Naive thymus-derived CD8-positive, alpha-beta T cell (primary cell): ENCODE results near the gene MIA. TPM values are rescaled to one million over a fixed set of nuclear protein-coding genes. Genes with fewer than 3 reads are reported as not detected.
"Not testable (repeated sequence)": the region's sequence is repeated elsewhere in the genome, so short reads cannot be mapped to it uniquely, and the experiment has no call there.

Experiments
- ATAC-seq, 2 donors: fragments of 150-1000 bp; cut with Tn5 transposase in 1 of 2; sonication (Bioruptor Pico), chemical (Tn5 transposase) in 1 of 2; 1 replicate in 1 of 2; 2 replicates in 1 of 2; pipeline ENCODE4 v1.10.0; 2021; ENCODE audit warnings: mild to moderate bottlenecking in 2 of 2, moderate library complexity in 2 of 2
- POLR2A ChIA-PET: fragments of 350-600 bp; sonication (Branson Sonifier 250); formaldehyde crosslinking; loops from one replicate; lab custom pipeline; 2021; ENCODE audit warnings: antibody characterized with exemption; lab: Charles Lee
- DNase-seq, 10 donors: peaks; one replicate each; pipeline versions ENCODE4 v3.0.0 to v3.0.0-alpha.2; 2020 to 2022
- H3K27ac Mint-ChIP-seq, 10 donors: one replicate each; pipeline ENCODE4 v1.8.0; 2020 to 2022; ENCODE audit warnings: mild to moderate bottlenecking in 10 of 10, mixed read lengths in 10 of 10, moderate library complexity in 4 of 10, inconsistent platforms in 1 of 10
- H3K27me3 Mint-ChIP-seq, 5 donors: one replicate each; pipeline ENCODE4 v1.8.0; 2021 to 2022; ENCODE audit warnings: mixed read lengths in 5 of 5
- H3K36me3 Mint-ChIP-seq, 3 donors: one replicate each; pipeline ENCODE4 v1.8.0; 2020 to 2022; ENCODE audit warnings: mixed read lengths in 3 of 3, mild to moderate bottlenecking in 2 of 3, inconsistent platforms in 1 of 3
- H3K4me1 Mint-ChIP-seq, 4 donors: one replicate each; pipeline ENCODE4 v1.8.0; 2021 to 2022; ENCODE audit warnings: mixed read lengths in 4 of 4
- H3K4me3 Mint-ChIP-seq, 10 donors: one replicate each; pipeline ENCODE4 v1.8.0; 2020 to 2022; ENCODE audit warnings: mild to moderate bottlenecking in 10 of 10, mixed read lengths in 10 of 10, moderate library complexity in 6 of 10, inconsistent platforms in 1 of 10
- H3K9me3 Mint-ChIP-seq, 9 donors: one replicate each; pipeline ENCODE4 v1.8.0; 2020 to 2022; ENCODE audit warnings: mixed read lengths in 9 of 9, mild to moderate bottlenecking in 3 of 9, inconsistent platforms in 1 of 9, moderate library complexity in 1 of 9
- polyA plus RNA-seq, 3 donors: library from polyadenylated mRNA; unstranded; fragments of 300-500 nt; fragmentation: Illumina TruSeq; gene quantifications; one replicate each; pipeline ENCODE4 v1.2.3, GENCODE V29; 2021
- total RNA-seq, 8 experiments: library from RNA in 2 of 8; stranded (reverse) in 2 of 8; gene quantifications; one replicate each; pipeline ENCODE4 v1.2.3 and lab custom pipeline; 2021 to 2026

The MIA gene
- total and polyA plus RNA-seq, 5 experiments from 2014 or later: 2.2 TPM; not detected in 4

GRCh38 chr19:40754611-40755247, 20.6 kb upstream of the MIA start:
- peak overlapping the region; percentile 83 to 93 (median 91) for H3K27ac Mint-ChIP-seq
- H3K9me3 Mint-ChIP-seq: no peaks in the 10 kb centered on the region
- H3K4me1 Mint-ChIP-seq: peaks cover 34 to 72% (median 69%) of the 10 kb centered on the region in 4 donors
- peak overlapping the region; percentile 73 to 91 (median 84) for H3K4me3 Mint-ChIP-seq
- POLR2A ChIA-PET: interaction anchor here (0.6 to 3.4 kb wide), 8 partner anchors 11 to 509 kb away, joined by 3 to 15 read pairs (median 4); partner anchors contain the start of genes EGLN2 and RAB4B
- H3K27me3 Mint-ChIP-seq: no peaks in the 10 kb centered on the region
- ATAC-seq (no peak), DNase-seq (peak in 1 of 10 donors; percentile 27)
- peaks cover 8 to 55% (median 12%) of the 10 kb centered on the region in 3 donors for H3K36me3 Mint-ChIP-seq

- POLR2A ChIA-PET: interaction anchor here (1.2 to 3.4 kb wide), 5 partner anchors 10 to 52 kb away, joined by 3 to 15 read pairs (median 8); partner anchors contain the start of genes EGLN2 and RAB4B
- no peaks in the 10 kb centered on the region for H3K9me3 Mint-ChIP-seq
- ATAC-seq: no peak
- H3K27me3 Mint-ChIP-seq: no peaks in the 10 kb centered on the region
- H3K36me3 Mint-ChIP-seq: peaks cover 8 to 60% (median 12%) of the 10 kb centered on the region in 3 donors
- no peak for DNase-seq
- H3K4me1 Mint-ChIP-seq: peaks cover 29 to 72% (median 67%) of the 10 kb centered on the region in 4 donors
- H3K4me3 Mint-ChIP-seq: peak overlapping the region; percentile 58 to 91 (median 83)
- peak overlapping the region; percentile 21 to 93 (median 66) for H3K27ac Mint-ChIP-seq
Observed at GRCh38 chr19:40755248-40755624, 20.1 kb upstream of the MIA start.

GRCh38 chr19:40755791-40756190, 19.5 kb upstream of the MIA start:
- POLR2A ChIA-PET: interaction anchor here (0.6 to 3.4 kb wide), 6 partner anchors 10 to 45 kb away, joined by 3 to 22 read pairs (median 6); partner anchors contain the start of genes EGLN2 and RAB4B
- DNase-seq (no peak), ATAC-seq (no peak)
- peaks cover 8 to 65% (median 12%) of the 10 kb centered on the region in 3 donors for H3K36me3 Mint-ChIP-seq
- H3K27ac Mint-ChIP-seq: peak overlapping the region in 9 of 10 donors; percentile 21 to 92 (median 69)
- H3K4me1 Mint-ChIP-seq: peaks cover 28 to 74% (median 64%) of the 10 kb centered on the region in 4 donors
- no peaks in the 10 kb centered on the region for H3K27me3 Mint-ChIP-seq
- peak overlapping the region; percentile 46 to 91 (median 79) for H3K4me3 Mint-ChIP-seq
- H3K9me3 Mint-ChIP-seq: no peaks in the 10 kb centered on the region

- H3K36me3 Mint-ChIP-seq: peaks cover 2 to 72% (median 15%) of the 10 kb centered on the region in 3 donors
- DNase-seq: peak in 2 of 10 donors; percentile 5 to 33
- H3K27me3 Mint-ChIP-seq: no peaks in the 10 kb centered on the region
- peak in 1 of 2 donors; percentile 55 for ATAC-seq
- POLR2A ChIA-PET: interaction anchor here (0.7 to 3.4 kb wide), 4 partner anchors 15 to 42 kb away, joined by 3 to 22 read pairs (median 10); partner anchors contain the start of genes EGLN2 and RAB4B
- no peaks in the 10 kb centered on the region for H3K9me3 Mint-ChIP-seq
- H3K4me1 Mint-ChIP-seq: peaks cover 23 to 75% (median 63%) of the 10 kb centered on the region in 4 donors
- peak overlapping the region; percentile 16 to 91 (median 60) for H3K4me3 Mint-ChIP-seq
- H3K27ac Mint-ChIP-seq: peak overlapping the region; percentile 21 to 91 (median 70)
Observed at GRCh38 chr19:40756502-40757110, 18.7 kb upstream of the MIA start.

- H3K9me3 Mint-ChIP-seq: no peaks in the 10 kb centered on the region
- POLR2A ChIA-PET: interaction anchor here (0.6 to 3.0 kb wide), 3 partner anchors 9 to 44 kb away, joined by 3 to 22 read pairs (median 7); partner anchors contain the start of gene RAB4B
- peaks cover 9 to 79% (median 28%) of the 10 kb centered on the region in 3 donors for H3K36me3 Mint-ChIP-seq
- ATAC-seq (no peak), DNase-seq (no peak)
- H3K4me3 Mint-ChIP-seq: peak overlapping the region in 2 of 10 donors; percentile 37 to 41
- no peaks in the 10 kb centered on the region for H3K27me3 Mint-ChIP-seq
- peak overlapping the region in 6 of 10 donors; percentile 21 to 70 (median 48) for H3K27ac Mint-ChIP-seq
- peaks cover 33 to 78% (median 65%) of the 10 kb centered on the region in 4 donors for H3K4me1 Mint-ChIP-seq
Observed at GRCh38 chr19:40758491-40758890, 16.8 kb upstream of the MIA start.

- Mint-ChIP-seq H3K4me1 (peaks cover 38 to 80% (median 69%) of the 10 kb centered on the region in 4 donors), H3K27ac (peak overlapping the region in 2 of 10 donors; percentile 51 to 68), H3K36me3 (peaks cover 14 to 88% (median 36%) of the 10 kb centered on the region in 3 donors), H3K27me3 (no peaks in the 10 kb centered on the region), H3K4me3 (no peak overlapping the region), H3K9me3 (no peaks in the 10 kb centered on the region)
- POLR2A ChIA-PET: interaction anchor here (1.3 kb wide), 1 partner anchor 19 kb away, joined by 3 read pairs; the partner anchor contains the start of gene RAB4B
- ATAC-seq (no peak), DNase-seq (no peak)
Observed at GRCh38 chr19:40759352-40759751, 16.0 kb upstream of the MIA start.

GRCh38 chr19:40762754-40763470, 12.4 kb upstream of the MIA start:
- no peaks in the 10 kb centered on the region for H3K9me3 Mint-ChIP-seq
- peak; percentile 38 to 60 for ATAC-seq
- peaks cover 14 to 89% (median 45%) of the 10 kb centered on the region in 3 donors for H3K36me3 Mint-ChIP-seq
- H3K27ac Mint-ChIP-seq: peak overlapping the region; percentile 75 to 93 (median 88)
- H3K4me3 Mint-ChIP-seq: peak overlapping the region in 8 of 10 donors; percentile 27 to 58 (median 49)
- DNase-seq: peak in 1 of 10 donors; percentile 23
- no peaks in the 10 kb centered on the region for H3K27me3 Mint-ChIP-seq
- POLR2A ChIA-PET: interaction anchor here (0.9 to 1.5 kb wide), 4 partner anchors 15 to 100 kb away, joined by 3 to 6 read pairs (median 4); partner anchors contain the start of genes EGLN2 and RAB4B
- peaks cover 34 to 69% (median 55%) of the 10 kb centered on the region in 4 donors for H3K4me1 Mint-ChIP-seq

GRCh38 chr19:40763526-40763925, 11.8 kb upstream of the MIA start:
- peaks cover 14 to 84% (median 40%) of the 10 kb centered on the region in 3 donors for H3K36me3 Mint-ChIP-seq
- no peak for DNase-seq
- no peak for ATAC-seq
- peaks cover 31 to 63% (median 50%) of the 10 kb centered on the region in 4 donors for H3K4me1 Mint-ChIP-seq
- H3K4me3 Mint-ChIP-seq: peak overlapping the region in 6 of 10 donors; percentile 32 to 58 (median 44)
- H3K9me3 Mint-ChIP-seq: no peaks in the 10 kb centered on the region
- peak overlapping the region; percentile 75 to 93 (median 88) for H3K27ac Mint-ChIP-seq
- no peaks in the 10 kb centered on the region for H3K27me3 Mint-ChIP-seq
- POLR2A ChIA-PET: interaction anchor here (0.9 to 1.5 kb wide), 4 partner anchors 14 to 101 kb away, joined by 3 to 6 read pairs (median 4); partner anchors contain the start of genes EGLN2 and RAB4B

- H3K36me3 Mint-ChIP-seq: peaks cover 14 to 81% (median 40%) of the 10 kb centered on the region in 3 donors
- DNase-seq (no peak), ATAC-seq (no peak)
- no peaks in the 10 kb centered on the region for H3K9me3 Mint-ChIP-seq
- H3K4me3 Mint-ChIP-seq: peak overlapping the region in 8 of 10 donors; percentile 7 to 65 (median 42)
- peaks cover 31 to 64% (median 49%) of the 10 kb centered on the region in 4 donors for H3K4me1 Mint-ChIP-seq
- H3K27ac Mint-ChIP-seq: peak overlapping the region; percentile 75 to 93 (median 89)
- no peaks in the 10 kb centered on the region for H3K27me3 Mint-ChIP-seq
- POLR2A ChIA-PET: interaction anchor here (1.3 kb wide), 2 partner anchors 55 to 101 kb away, joined by 3 to 4 read pairs; no protein-coding TSS in a partner anchor
Observed at GRCh38 chr19:40763963-40764362, 11.4 kb upstream of the MIA start.

GRCh38 chr19:40766385-40766784, 8.9 kb upstream of the MIA start:
- H3K27ac Mint-ChIP-seq: peak overlapping the region in 3 of 10 donors; percentile 19 to 43 (median 41)
- peaks cover 20 to 64% (median 37%) of the 10 kb centered on the region in 3 donors for H3K36me3 Mint-ChIP-seq
- DNase-seq, ATAC-seq, H3K9me3 Mint-ChIP-seq, H3K27me3 Mint-ChIP-seq: not testable (repeated sequence)
- peaks cover 36 to 67% (median 54%) of the 10 kb centered on the region in 4 donors for H3K4me1 Mint-ChIP-seq
- H3K4me3 Mint-ChIP-seq: peak overlapping the region in 1 of 10 donors; percentile 43
- POLR2A ChIA-PET: interaction anchor here (0.6 to 2.3 kb wide), 5 partner anchors 11 to 497 kb away, joined by 3 to 8 read pairs (median 7); partner anchors contain the start of genes ACTMAP, RAB4B and SNRPA

GRCh38 chr19:40768869-40769268, 6.5 kb upstream of the MIA start:
- Mint-ChIP-seq H3K4me1 (peaks cover 18 to 48% (median 34%) of the 10 kb centered on the region in 4 donors), H3K27ac (peak overlapping the region in 3 of 10 donors; percentile 31 to 70 (median 49)), H3K9me3 (peaks cover 0 to 4% (median 0%) of the 10 kb centered on the region in 9 donors), H3K27me3 (no peaks in the 10 kb centered on the region), H3K36me3 (peaks cover 9 to 40% (median 17%) of the 10 kb centered on the region in 3 donors), H3K4me3 (no peak overlapping the region)
- DNase-seq: no peak
- no peak for ATAC-seq
- POLR2A ChIA-PET: interaction anchor here (1.4 kb wide), 1 partner anchor 9 kb away, joined by 4 read pairs; the partner anchor contains the start of gene RAB4B
